ENCODE data around the gene CHTF18. TPM values are rescaled to one million over a fixed set of nuclear protein-coding genes. Genes with fewer than 3 reads are reported as not detected.
A peak's percentile ranks its signal among the peaks of the same experiment; 100 is the strongest.

CHTF18 gene
- total and polyA plus RNA-seq, 10 of the 15 experiments (the other 5 are each of a cell fraction or from before 2014, with no cell fraction given), result 1.6 to 87.8 (median 19.4) TPM

DNA sequence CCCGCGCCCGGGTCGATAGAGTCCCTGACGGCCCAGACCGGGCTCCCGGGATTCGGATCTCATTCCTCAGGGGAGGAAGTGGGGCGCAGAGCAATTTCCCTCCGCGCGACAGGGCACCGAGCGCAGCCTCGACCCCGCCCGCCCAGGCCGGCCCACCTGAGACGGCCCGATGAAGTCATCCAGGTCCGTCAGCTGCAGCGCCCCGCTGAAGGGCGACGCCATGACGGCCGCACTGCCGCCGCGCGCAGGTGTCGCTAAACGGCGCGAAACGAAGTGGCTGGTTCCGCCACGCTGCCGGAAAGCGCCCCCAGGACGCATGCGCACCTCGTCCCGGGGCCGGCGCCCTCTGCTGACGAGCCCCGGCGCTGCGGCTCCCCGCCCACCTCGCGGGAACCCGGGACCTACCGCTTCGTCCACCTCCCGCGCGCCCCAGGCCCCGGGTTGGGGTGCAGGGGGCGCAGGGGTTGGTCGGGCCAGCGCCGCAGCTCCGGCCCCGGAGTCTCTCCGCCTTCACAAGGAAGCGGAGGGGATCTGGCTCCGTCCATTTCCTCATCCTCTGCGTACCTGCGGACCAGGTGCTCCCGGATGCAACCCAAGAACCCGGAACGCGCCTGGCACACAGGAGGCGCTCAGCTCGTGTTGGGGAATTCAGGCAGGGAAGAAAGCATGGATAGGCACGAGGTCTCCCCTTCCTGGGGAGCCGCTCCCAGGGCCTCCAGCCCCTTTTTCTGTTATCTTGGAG lies 47.5 kb upstream of the CHTF18 start, which contains the start of gene CIAO3 (continued):
- TF ChIP-seq MEF2B (IDR thresholded peaks at IDR 0.05; ENCODE audit: partially characterized antibody, poor library complexity, severe bottlenecking) (no peak), NRF1 (conservative IDR thresholded peaks at IDR 0.05; ENCODE audit: low read depth, low read length) (peak; percentile 82), JUNB (IDR thresholded peaks at IDR 0.05) (no peak), SRF (IDR thresholded peaks at IDR 0.05; ENCODE audit: low read depth in 2 of 2, low read length in 2 of 2) (peak in 1 of 2 experiments; percentile 68; a peak in 2 of 4 replicates), ATF2 (IDR thresholded peaks at IDR 0.05; ENCODE audit: low read length) (no peak; the same call in 1 of the 2 replicates), ZNF384 (IDR thresholded peaks at IDR 0.05; ENCODE audit: borderline replicate concordance, low read depth, low read length) (no peak), POLR2AphosphoS2 (IDR thresholded peaks at IDR 0.05; ENCODE audit: low read depth, low read length) (no peak), TBL1XR1 (IDR thresholded peaks at IDR 0.05; ENCODE audit: low read depth, low read length) (no peak; the same call in 1 of the 2 replicates), MAX (IDR thresholded peaks at IDR 0.05; ENCODE audit: low read depth, low read length) (peak; percentile 75), NFYA (IDR thresholded peaks at IDR 0.05; ENCODE audit: borderline replicate concordance, low read depth, low read length) (no peak), MTA3 (IDR thresholded peaks at IDR 0.05; ENCODE audit: borderline replicate concordance, low read length) (no peak), FOXM1 (IDR thresholded peaks at IDR 0.05; ENCODE audit: low read depth, low read length) (no peak), KLF5 (IDR thresholded peaks at IDR 0.05; ENCODE audit: partially characterized antibody) (peak; percentile 77), BMI1 (IDR thresholded peaks at IDR 0.05; ENCODE audit: borderline replicate concordance) (no peak), EGR1 (IDR thresholded peaks at IDR 0.05; ENCODE audit: borderline replicate concordance in 1 of 2, low read depth in 2 of 2, low read length in 2 of 2) (peak in 1 of 2 experiments; percentile 56; a peak in 1 of 3 replicates), RELA (IDR thresholded peaks at IDR 0.05; ENCODE audit: borderline replicate concordance, partially characterized antibody) (peak; percentile 98), STAT1 (conservative IDR thresholded peaks at IDR 0.05) (peak; percentile 72; the same call in 1 of the 2 replicates), SPI1 (IDR thresholded peaks at IDR 0.05; ENCODE audit: borderline replicate concordance, insufficient read depth, low read depth, low read length) (no peak; the same call in 1 of the 2 replicates), POLR2AphosphoS5 (IDR thresholded peaks at IDR 0.05; ENCODE audit: low read length) (peak; percentile 51; the same call in 1 of the 2 replicates), IKZF1 (conservative IDR thresholded peaks at IDR 0.05) (peak; percentile 100), ZBTB11 (CRISPR knock-in tag; IDR thresholded peaks at IDR 0.05) (no peak), TAF1 (IDR thresholded peaks at IDR 0.05; ENCODE audit: borderline replicate concordance, low read depth, low read length) (peak; percentile 87; the same call in 1 of the 2 replicates), JUND (IDR thresholded peaks at IDR 0.05; ENCODE audit: low read depth, low read length) (peak; percentile 66; the same call in 1 of the 2 replicates), PML (IDR thresholded peaks at IDR 0.05; ENCODE audit: low read length) (no peak), PAX5 (IDR thresholded peaks at IDR 0.05; ENCODE audit: borderline replicate concordance, low read depth, low read length) (peak; percentile 48; the same call in 1 of the 2 replicates), STAT3 (IDR thresholded peaks at IDR 0.05; ENCODE audit: low read depth, low read length) (no peak)

Measured in GM12878 (cell line).